Measurements from ENCODE around the gene KHDC4.

The KHDC4 gene

GRCh38 chr1:155976062-155976912 is 42.1 kb upstream of the KHDC4 start (continued):
- no peak for TF ChIP-seq ZNF133 (tag by site-specific recombination; IDR thresholded peaks at IDR 0.05)
- peak; percentile 48; the same call in 1 of the 2 replicates for TF ChIP-seq HIC1 (tag by site-specific recombination; IDR thresholded peaks at IDR 0.05)
- peak; percentile 23; the same call in 1 of the 2 replicates for TF ChIP-seq ZEB2 (tag by site-specific recombination; IDR thresholded peaks at IDR 0.05)
- 0 out of 2 replicates have a peak, but pooled peaks have one; percentile 24 for TF ChIP-seq INSM2 (tag by site-specific recombination; IDR thresholded peaks at IDR 0.05)
- peak; percentile 78 for TF ChIP-seq PRDM10 (tag by site-specific recombination; IDR thresholded peaks at IDR 0.05)
- TF ChIP-seq ZBTB17 (tag by site-specific recombination; IDR thresholded peaks at IDR 0.05): peak; percentile 45; the same call in 1 of the 2 replicates
- peak; percentile 4 for TF ChIP-seq ZBTB26 (tag by site-specific recombination; optimal IDR thresholded peaks at IDR 0.05)
- no peak for TF ChIP-seq MEIS1 (CRISPR knock-in tag; IDR thresholded peaks at IDR 0.05; ENCODE audit: borderline replicate concordance)
- peak; percentile 95 for TF ChIP-seq ZNF398 (tag by site-specific recombination; IDR thresholded peaks at IDR 0.05)
- peak; percentile 26; the same call in 1 of the 2 replicates for TF ChIP-seq ZNF610 (tag by site-specific recombination; IDR thresholded peaks at IDR 0.05; ENCODE audit: borderline replicate concordance)
- no peak for TF ChIP-seq ZBTB6 (tag by site-specific recombination; IDR thresholded peaks at IDR 0.05)
- TF ChIP-seq ZNF692 (tag by site-specific recombination; IDR thresholded peaks at IDR 0.05): peak; percentile 16
- TF ChIP-seq GLIS2 (tag by site-specific recombination; IDR thresholded peaks at IDR 0.05): peak; percentile 86
- no peak for TF ChIP-seq HOXA7 (CRISPR knock-in tag; IDR thresholded peaks at IDR 0.05; ENCODE audit: borderline replicate concordance)
- TF ChIP-seq ZNF600 (tag by site-specific recombination; IDR thresholded peaks at IDR 0.05): peak; percentile 98
- TF ChIP-seq SP2 (tag by site-specific recombination; IDR thresholded peaks at IDR 0.05): peak; percentile 64
- TF ChIP-seq GLI4 (tag by site-specific recombination; IDR thresholded peaks at IDR 0.05): no peak
- TF ChIP-seq HOXC10 (CRISPR knock-in tag; IDR thresholded peaks at IDR 0.05): no peak
- TF ChIP-seq SP3 (tag by site-specific recombination; IDR thresholded peaks at IDR 0.05): peak; percentile 41; the same call in 1 of the 2 replicates
- TF ChIP-seq ZNF175 (tag by site-specific recombination; IDR thresholded peaks at IDR 0.05): no peak
- no peak for TF ChIP-seq ZNF174 (tag by site-specific recombination; IDR thresholded peaks at IDR 0.05)
- no peak for TF ChIP-seq ZNF558 (tag by site-specific recombination; IDR thresholded peaks at IDR 0.05)
- TF ChIP-seq ZNF654 (tag by site-specific recombination; IDR thresholded peaks at IDR 0.05; ENCODE audit: low read depth): no peak
- TF ChIP-seq ZFP3 (tag by site-specific recombination; IDR thresholded peaks at IDR 0.05; ENCODE audit: low read depth): no peak
- no peak for TF ChIP-seq ZNF658 (tag by site-specific recombination; IDR thresholded peaks at IDR 0.05)

All from HEK293 (cell line).